Hematopoietic multipotent progenitor cell treated with erythropoietin and hydrocortisone succinate and interleukin-3 and kit ligand, for 17 days (in vitro differentiated cells): ENCODE data around the gene FUT9.
"Not testable (repeated sequence)": the region's sequence is repeated elsewhere in the genome, so short reads cannot be mapped to it uniquely, and the experiment has no call there.

Experiments
- DNase-seq: peaks from one replicate; pipeline ENCODE4 v3.0.0-alpha.2; 2015; ENCODE audit warnings: low spot score

Gene FUT9

GRCh38 chr6:96186516-96187195 is 170.9 kb downstream of the FUT9 start:
- no peak for DNase-seq

DNA sequence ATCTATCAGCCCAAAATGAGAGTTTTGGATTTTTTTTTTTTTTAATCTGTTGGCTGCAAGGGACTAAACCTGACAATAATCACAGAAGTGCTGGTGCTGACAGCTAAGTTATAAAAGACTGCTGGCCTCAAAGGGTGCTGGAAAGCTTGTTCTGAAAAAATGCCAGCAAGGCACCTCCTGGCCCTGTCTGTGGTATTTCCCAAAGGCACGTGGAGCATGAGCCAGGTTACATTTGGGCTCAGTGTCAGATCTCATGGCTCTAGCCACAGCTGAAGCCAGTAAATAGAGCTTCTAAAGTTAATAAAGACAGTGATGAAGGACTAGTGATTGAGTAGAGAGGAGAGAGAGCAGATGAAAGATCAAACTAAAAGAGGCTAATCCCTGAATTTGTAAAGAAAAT is 178.9 kb downstream of the FUT9 start:
- no peak for DNase-seq

- no peak for DNase-seq
These were observed 179.5 kb downstream of the FUT9 start for GRCh38 chr6:96195272-96195671.

GRCh38 chr6:96196633-96197032 is 180.9 kb downstream of the FUT9 start:
- no peak for DNase-seq

DNA sequence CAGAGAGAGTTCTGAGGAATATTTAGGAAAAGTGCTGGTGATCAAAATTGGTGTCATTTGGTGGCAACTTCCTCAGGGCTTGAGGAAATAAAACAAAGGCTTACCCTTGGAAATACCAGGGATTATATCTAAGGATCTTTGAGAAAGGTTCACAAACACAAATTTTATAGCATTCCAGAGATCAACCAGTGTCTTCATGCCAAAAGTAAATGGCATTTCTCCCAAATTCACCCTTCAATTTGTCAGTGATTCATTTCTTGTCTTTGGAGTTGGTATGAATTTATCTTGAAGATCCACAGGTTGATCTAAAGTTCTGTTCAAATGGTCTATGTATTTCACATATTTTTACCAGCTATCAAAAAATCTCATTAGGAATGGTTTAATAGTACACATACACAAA is 181.5 kb downstream of the FUT9 start:
- no peak for DNase-seq

DNA sequence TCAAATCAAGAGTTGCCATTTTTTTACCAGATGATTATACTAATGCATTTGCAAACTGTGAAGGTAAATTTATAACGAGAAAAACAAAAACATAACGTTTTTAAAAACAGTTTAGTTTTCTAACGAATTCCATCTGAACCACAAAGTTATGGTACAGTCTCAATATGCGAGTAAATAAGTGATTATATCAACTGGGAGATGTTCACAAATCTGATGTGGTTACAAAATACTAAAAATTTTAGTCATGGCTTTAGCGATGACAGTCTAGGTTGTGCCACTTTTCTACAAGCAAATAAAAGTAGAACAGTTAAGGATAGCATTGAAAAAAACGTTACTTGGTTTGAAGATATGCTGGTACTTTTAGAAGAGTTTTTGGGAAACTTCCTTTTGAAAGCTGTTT is 186.8 kb downstream of the FUT9 start:
- DNase-seq = no peak

DNA sequence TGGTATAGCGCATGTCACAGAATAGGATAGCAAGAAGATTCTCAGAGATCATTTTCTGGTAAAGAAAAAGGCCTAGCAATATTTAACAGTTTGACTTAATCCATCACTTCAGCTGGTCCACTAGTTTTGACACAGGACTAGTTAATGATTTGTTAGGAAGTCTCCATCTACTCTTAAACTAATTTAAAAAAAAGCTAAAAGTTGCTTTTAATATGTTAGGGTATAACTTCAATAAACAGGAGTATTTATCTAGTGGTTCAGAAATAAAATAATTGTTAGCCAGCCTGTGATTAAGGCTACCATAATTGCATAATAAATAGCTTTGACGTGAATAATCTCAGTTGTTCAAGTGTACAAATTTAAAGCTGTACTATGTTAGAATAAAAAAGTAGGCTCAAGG is 195.6 kb downstream of the FUT9 start:
- DNase-seq = no peak

GRCh38 chr6:96212066-96212465 is 196.3 kb downstream of the FUT9 start:
- DNase-seq = no peak

DNA sequence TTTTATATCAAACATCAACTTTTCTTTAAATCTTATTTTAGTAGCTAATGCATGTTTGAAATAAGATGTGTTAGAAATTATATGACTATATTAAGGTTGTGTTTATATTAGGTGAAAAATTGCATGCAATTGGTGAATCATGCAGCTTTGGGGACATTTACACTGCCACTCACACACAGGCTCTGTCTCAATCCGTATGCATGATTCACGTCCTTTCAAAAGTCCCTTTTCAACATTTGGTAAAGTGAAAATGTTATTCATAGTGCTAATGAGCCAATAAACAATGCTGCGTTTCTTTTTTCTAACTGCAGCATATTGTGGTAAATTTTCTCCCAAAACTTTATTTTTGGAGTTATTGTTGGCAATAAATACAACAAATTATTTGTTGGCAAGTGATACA is 198.0 kb downstream of the FUT9 start:
- DNase-seq = no peak

- no peak for DNase-seq
These were observed 207.9 kb downstream of the FUT9 start for GRCh38 chr6:96223695-96224094.

GRCh38 chr6:96227135-96227534 is 211.4 kb downstream of the FUT9 start:
- no peak for DNase-seq

DNA sequence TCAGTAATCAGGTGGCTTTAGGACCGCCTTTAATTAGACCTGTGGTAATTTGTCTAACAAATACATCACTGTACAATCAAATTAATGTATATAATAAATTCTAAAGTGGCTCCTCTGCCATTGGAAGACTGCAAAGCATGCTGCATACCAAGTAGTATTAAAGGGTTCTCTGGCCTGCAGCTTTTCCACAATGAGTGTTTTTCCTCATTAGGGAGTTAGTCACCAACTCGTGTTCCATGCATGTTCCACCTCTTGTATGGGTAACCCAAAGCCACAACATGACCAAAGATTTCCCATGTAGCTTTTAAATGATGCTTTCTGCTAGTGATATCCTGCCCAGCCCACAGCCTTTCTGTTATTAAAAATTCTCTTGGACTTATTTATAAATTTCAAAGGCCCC is 218.7 kb downstream of the FUT9 start:
- DNase-seq = no peak

DNA sequence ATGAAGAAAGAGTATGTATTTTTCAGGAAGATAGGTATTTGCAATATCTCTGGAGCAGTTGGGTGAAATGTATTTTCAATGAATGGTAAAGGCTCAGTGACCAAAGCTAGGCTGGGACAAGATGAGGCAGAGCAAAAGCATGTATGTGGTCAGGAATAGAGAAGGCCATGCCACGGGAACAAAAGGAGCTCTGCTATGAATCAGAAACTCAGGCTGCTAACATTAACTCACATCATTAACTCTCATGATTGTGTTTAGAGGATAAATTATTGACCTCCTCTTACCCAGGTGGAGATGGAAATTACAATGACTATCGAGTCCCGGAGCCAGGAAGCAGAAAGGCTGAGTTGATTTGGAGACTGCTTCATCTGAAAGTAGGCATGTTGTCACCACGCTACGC is 220.2 kb downstream of the FUT9 start:
- DNase-seq = no peak

- DNase-seq = no peak
These were observed 220.7 kb downstream of the FUT9 start for GRCh38 chr6:96236471-96236870.

DNA sequence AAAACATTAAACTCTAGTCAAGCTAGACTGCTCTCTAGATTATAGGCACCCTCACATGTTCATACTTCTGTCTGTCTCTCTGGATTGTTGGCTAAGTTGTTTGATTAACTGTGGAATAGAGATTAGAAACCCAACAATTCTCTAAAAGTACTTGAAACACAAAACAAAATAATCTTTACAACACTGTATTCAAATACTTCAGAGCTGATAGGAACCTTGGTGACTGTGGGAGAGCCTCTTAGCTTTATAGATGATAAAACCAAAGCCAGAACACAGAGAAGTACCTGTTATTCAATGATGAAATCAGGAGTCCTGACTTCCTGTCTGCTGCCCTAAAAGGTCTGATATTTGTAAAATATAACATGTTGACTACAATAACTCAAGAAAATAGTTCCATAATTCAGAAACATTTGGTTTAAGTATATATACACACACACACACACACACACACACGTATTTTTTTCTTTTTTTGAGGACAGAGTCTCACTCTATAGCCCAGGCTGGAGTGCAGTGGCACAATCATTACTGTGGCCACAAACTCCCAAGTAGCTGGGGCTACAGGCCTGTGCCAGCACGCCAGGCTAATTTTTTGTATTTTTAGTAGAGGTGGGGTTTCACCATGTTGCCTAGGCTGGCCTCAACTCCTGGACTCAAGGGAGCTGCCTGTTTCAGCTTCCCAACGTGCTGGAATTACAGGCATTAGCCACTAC is 222.0 kb downstream of the FUT9 start:
- DNase-seq = no peak

DNA sequence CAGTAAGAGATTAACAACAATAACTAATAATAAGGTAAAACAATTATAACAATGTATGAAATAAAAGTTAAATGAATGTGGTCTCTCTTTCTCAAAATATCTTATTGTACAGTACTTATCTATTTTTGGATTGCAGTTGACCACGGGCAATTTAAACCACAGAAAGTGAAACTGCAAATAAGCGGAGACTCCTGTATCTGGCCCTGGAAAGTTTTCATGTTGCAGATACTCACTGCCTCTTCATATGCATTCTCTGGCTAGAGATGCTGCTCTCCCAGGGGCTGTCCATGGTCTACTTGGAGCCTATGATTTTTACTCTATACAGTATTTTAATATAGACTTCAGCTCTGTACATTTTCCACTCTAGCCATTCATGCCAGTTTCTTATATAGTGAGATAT is 230.8 kb downstream of the FUT9 start:
- DNase-seq = no peak

- DNase-seq = no peak
These were observed 234.0 kb downstream of the FUT9 start for GRCh38 chr6:96249755-96250154.

- DNase-seq = no peak
These were observed 242.0 kb downstream of the FUT9 start for GRCh38 chr6:96257751-96258150.

DNA sequence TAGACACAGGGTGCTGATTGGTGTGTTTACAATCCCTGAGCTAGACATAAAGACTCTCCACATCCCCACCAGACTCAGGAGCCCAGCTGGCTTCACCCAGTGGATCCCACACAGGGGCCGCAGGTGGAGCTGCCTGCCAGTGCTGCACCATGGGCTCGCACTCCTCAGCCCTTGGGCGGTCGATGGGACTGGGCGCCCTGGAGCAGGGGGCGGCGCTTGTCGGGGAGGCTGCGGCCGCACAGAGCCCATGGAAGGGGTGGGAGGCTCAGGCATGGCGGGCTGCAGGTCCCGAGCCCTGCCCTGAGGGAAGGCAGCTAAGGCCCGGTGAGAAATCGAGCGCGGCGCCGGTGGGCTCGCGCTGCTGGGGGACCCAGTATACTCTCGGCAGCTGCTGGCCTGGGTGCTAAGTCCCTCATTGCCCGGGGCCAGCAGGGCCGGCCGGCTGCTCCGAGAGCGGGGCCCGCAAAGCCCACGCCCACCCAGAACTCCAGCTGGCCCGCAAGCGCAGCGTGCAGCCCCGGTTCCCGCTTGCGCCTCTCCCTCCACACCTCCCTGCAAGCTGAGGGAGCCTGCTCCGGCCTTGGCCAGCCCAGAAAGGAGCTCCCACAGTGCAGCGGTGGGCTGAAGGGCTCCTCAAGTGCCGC is 245.1 kb downstream of the FUT9 start:
- DNase-seq = not testable (repeated sequence)
